ENCODE results near the gene DNAI2.

DNAI2 gene

GRCh38 chr17:74339537-74340195 lies 65.6 kb downstream of the DNAI2 start:
- Histone ChIP-seq H3K36me3 (ENCODE audit: control insufficient read depth in 2 of 2, insufficient read depth in 2 of 2, low read length in 2 of 2) (no peaks in the 10 kb centered on the region), H3K9me3 (ENCODE audit: control insufficient read depth in 2 of 2, low read length in 2 of 2) (peaks cover 0 to 4% of the 10 kb centered on the region in 2 donors), H3K4me3 (ENCODE audit: low read length in 2 of 2) (no peak overlapping the region), H3K27ac (ENCODE audit: low read length) (no peak overlapping the region), H3K27me3 (ENCODE audit: control insufficient read depth in 1 of 2, insufficient read depth in 2 of 2, low read length in 2 of 2) (peaks cover 5 to 30% of the 10 kb centered on the region in 2 donors), H3K9ac (ENCODE audit: low read length in 2 of 2) (no peak overlapping the region), H3K4me1 (ENCODE audit: control insufficient read depth, insufficient read depth, low read length) (no peaks in the 10 kb centered on the region)

- Histone ChIP-seq H3K4me3 (ENCODE audit: low read length in 2 of 2) (no peak overlapping the region), H3K4me1 (ENCODE audit: control insufficient read depth, insufficient read depth, low read length) (no peaks in the 10 kb centered on the region), H3K27me3 (ENCODE audit: control insufficient read depth in 1 of 2, insufficient read depth in 2 of 2, low read length in 2 of 2) (peaks cover 5 to 26% of the 10 kb centered on the region in 2 donors), H3K9me3 (ENCODE audit: control insufficient read depth in 2 of 2, low read length in 2 of 2) (no peaks in the 10 kb centered on the region), H3K36me3 (ENCODE audit: control insufficient read depth in 2 of 2, insufficient read depth in 2 of 2, low read length in 2 of 2) (no peaks in the 10 kb centered on the region), H3K27ac (ENCODE audit: low read length) (no peak overlapping the region), H3K9ac (ENCODE audit: low read length in 2 of 2) (no peak overlapping the region)
Observed at GRCh38 chr17:74340470-74341023, 66.5 kb downstream of the DNAI2 start.

- Histone ChIP-seq H3K27ac (ENCODE audit: low read length) (no peak overlapping the region), H3K4me3 (ENCODE audit: low read length in 2 of 2) (no peak overlapping the region), H3K9ac (ENCODE audit: low read length in 2 of 2) (no peak overlapping the region), H3K9me3 (ENCODE audit: control insufficient read depth in 2 of 2, low read length in 2 of 2) (no peaks in the 10 kb centered on the region), H3K4me1 (ENCODE audit: control insufficient read depth, insufficient read depth, low read length) (no peaks in the 10 kb centered on the region), H3K36me3 (ENCODE audit: control insufficient read depth in 2 of 2, insufficient read depth in 2 of 2, low read length in 2 of 2) (no peaks in the 10 kb centered on the region), H3K27me3 (ENCODE audit: control insufficient read depth in 1 of 2, insufficient read depth in 2 of 2, low read length in 2 of 2) (peaks cover 5 to 25% of the 10 kb centered on the region in 2 donors)
Observed at GRCh38 chr17:74342224-74342623, 68.2 kb downstream of the DNAI2 start.

- H3K9me3 ChIP-seq (ENCODE audit: control insufficient read depth in 2 of 2, low read length in 2 of 2), result no peaks in the 10 kb centered on the region
- no peaks in the 10 kb centered on the region for H3K4me1 ChIP-seq (ENCODE audit: control insufficient read depth, insufficient read depth, low read length)
- H3K27me3 ChIP-seq (ENCODE audit: control insufficient read depth in 1 of 2, insufficient read depth in 2 of 2, low read length in 2 of 2), result peaks cover 9 to 21% of the 10 kb centered on the region in 2 donors
- no peaks in the 10 kb centered on the region for H3K36me3 ChIP-seq (ENCODE audit: control insufficient read depth in 2 of 2, insufficient read depth in 2 of 2, low read length in 2 of 2)
- no peak overlapping the region for H3K9ac ChIP-seq (ENCODE audit: low read length in 2 of 2)
- H3K27ac ChIP-seq (ENCODE audit: low read length), result no peak overlapping the region
- no peak overlapping the region for H3K4me3 ChIP-seq (ENCODE audit: low read length in 2 of 2)
Observed at GRCh38 chr17:74343121-74343520, 69.1 kb downstream of the DNAI2 start.

GRCh38 chr17:74343526-74344284 lies 69.7 kb downstream of the DNAI2 start:
- Histone ChIP-seq H3K9ac (ENCODE audit: low read length in 2 of 2) (no peak overlapping the region), H3K27ac (ENCODE audit: low read length) (no peak overlapping the region), H3K9me3 (ENCODE audit: control insufficient read depth in 2 of 2, low read length in 2 of 2) (no peaks in the 10 kb centered on the region), H3K4me1 (ENCODE audit: control insufficient read depth, insufficient read depth, low read length) (no peaks in the 10 kb centered on the region), H3K36me3 (ENCODE audit: control insufficient read depth in 2 of 2, insufficient read depth in 2 of 2, low read length in 2 of 2) (no peaks in the 10 kb centered on the region), H3K4me3 (ENCODE audit: low read length in 2 of 2) (no peak overlapping the region), H3K27me3 (ENCODE audit: control insufficient read depth in 1 of 2, insufficient read depth in 2 of 2, low read length in 2 of 2) (peaks cover 9 to 20% of the 10 kb centered on the region in 2 donors)

GRCh38 chr17:74344658-74345057 lies 70.6 kb downstream of the DNAI2 start:
- no peaks in the 10 kb centered on the region for H3K4me1 ChIP-seq (ENCODE audit: control insufficient read depth, insufficient read depth, low read length)
- no peaks in the 10 kb centered on the region for H3K9me3 ChIP-seq (ENCODE audit: control insufficient read depth in 2 of 2, low read length in 2 of 2)
- no peak overlapping the region for H3K4me3 ChIP-seq (ENCODE audit: low read length in 2 of 2)
- peaks cover 9 to 18% of the 10 kb centered on the region in 2 donors for H3K27me3 ChIP-seq (ENCODE audit: control insufficient read depth in 1 of 2, insufficient read depth in 2 of 2, low read length in 2 of 2)
- H3K36me3 ChIP-seq (ENCODE audit: control insufficient read depth in 2 of 2, insufficient read depth in 2 of 2, low read length in 2 of 2), result no peaks in the 10 kb centered on the region
- no peak overlapping the region for H3K27ac ChIP-seq (ENCODE audit: low read length)
- H3K9ac ChIP-seq (ENCODE audit: low read length in 2 of 2), result no peak overlapping the region

- Histone ChIP-seq H3K4me3 (ENCODE audit: low read length in 2 of 2) (no peak overlapping the region), H3K9ac (ENCODE audit: low read length in 2 of 2) (no peak overlapping the region), H3K27ac (ENCODE audit: low read length) (no peak overlapping the region), H3K4me1 (ENCODE audit: control insufficient read depth, insufficient read depth, low read length) (no peaks in the 10 kb centered on the region), H3K9me3 (ENCODE audit: control insufficient read depth in 2 of 2, low read length in 2 of 2) (no peaks in the 10 kb centered on the region), H3K27me3 (ENCODE audit: control insufficient read depth in 1 of 2, insufficient read depth in 2 of 2, low read length in 2 of 2) (peaks cover 12 to 20% of the 10 kb centered on the region in 2 donors), H3K36me3 (ENCODE audit: control insufficient read depth in 2 of 2, insufficient read depth in 2 of 2, low read length in 2 of 2) (no peaks in the 10 kb centered on the region)
Observed at GRCh38 chr17:74345433-74346241, 71.6 kb downstream of the DNAI2 start.

- Histone ChIP-seq H3K4me1 (ENCODE audit: control insufficient read depth, insufficient read depth, low read length) (no peaks in the 10 kb centered on the region), H3K27ac (ENCODE audit: low read length) (no peak overlapping the region), H3K9ac (ENCODE audit: low read length in 2 of 2) (no peak overlapping the region), H3K36me3 (ENCODE audit: control insufficient read depth in 2 of 2, insufficient read depth in 2 of 2, low read length in 2 of 2) (no peaks in the 10 kb centered on the region), H3K27me3 (ENCODE audit: control insufficient read depth in 1 of 2, insufficient read depth in 2 of 2, low read length in 2 of 2) (peaks cover 24 to 28% of the 10 kb centered on the region in 2 donors), H3K9me3 (ENCODE audit: control insufficient read depth in 2 of 2, low read length in 2 of 2) (no peaks in the 10 kb centered on the region), H3K4me3 (ENCODE audit: low read length in 2 of 2) (no peak overlapping the region)
Observed at GRCh38 chr17:74347646-74348045, 73.6 kb downstream of the DNAI2 start.

- H3K27ac ChIP-seq (ENCODE audit: low read length), result no peak overlapping the region
- H3K9ac ChIP-seq (ENCODE audit: low read length in 2 of 2), result no peak overlapping the region
- H3K27me3 ChIP-seq (ENCODE audit: control insufficient read depth in 1 of 2, insufficient read depth in 2 of 2, low read length in 2 of 2), result peaks cover 27 to 41% of the 10 kb centered on the region in 2 donors
- no peaks in the 10 kb centered on the region for H3K4me1 ChIP-seq (ENCODE audit: control insufficient read depth, insufficient read depth, low read length)
- H3K36me3 ChIP-seq (ENCODE audit: control insufficient read depth in 2 of 2, insufficient read depth in 2 of 2, low read length in 2 of 2), result no peaks in the 10 kb centered on the region
- no peak overlapping the region for H3K4me3 ChIP-seq (ENCODE audit: low read length in 2 of 2)
- no peaks in the 10 kb centered on the region for H3K9me3 ChIP-seq (ENCODE audit: control insufficient read depth in 2 of 2, low read length in 2 of 2)
Observed at GRCh38 chr17:74349120-74349519, 75.1 kb downstream of the DNAI2 start.

GRCh38 chr17:74350486-74350885 lies 76.5 kb downstream of the DNAI2 start:
- no peaks in the 10 kb centered on the region for H3K4me1 ChIP-seq (ENCODE audit: control insufficient read depth, insufficient read depth, low read length)
- no peak overlapping the region for H3K9ac ChIP-seq (ENCODE audit: low read length in 2 of 2)
- no peaks in the 10 kb centered on the region for H3K36me3 ChIP-seq (ENCODE audit: control insufficient read depth in 2 of 2, insufficient read depth in 2 of 2, low read length in 2 of 2)
- H3K27me3 ChIP-seq (ENCODE audit: control insufficient read depth in 1 of 2, insufficient read depth in 2 of 2, low read length in 2 of 2), result peaks cover 34 to 44% of the 10 kb centered on the region in 2 donors
- H3K4me3 ChIP-seq (ENCODE audit: low read length in 2 of 2), result no peak overlapping the region
- no peaks in the 10 kb centered on the region for H3K9me3 ChIP-seq (ENCODE audit: control insufficient read depth in 2 of 2, low read length in 2 of 2)
- no peak overlapping the region for H3K27ac ChIP-seq (ENCODE audit: low read length)

All from stomach smooth muscle (tissue), 2 donors.